ENCODE results near the gene RNF17. TPM values are rescaled to one million over a fixed set of nuclear protein-coding genes. Genes with fewer than 3 reads are reported as not detected.

RNF17 gene
- total RNA-seq, 4 donors from 2014 or later = 0.75 TPM; not detected in 3

GRCh38 chr13:24741016-24741662 is 22.8 kb upstream of the RNF17 start:
- TF ChIP-seq, protein P1, sequence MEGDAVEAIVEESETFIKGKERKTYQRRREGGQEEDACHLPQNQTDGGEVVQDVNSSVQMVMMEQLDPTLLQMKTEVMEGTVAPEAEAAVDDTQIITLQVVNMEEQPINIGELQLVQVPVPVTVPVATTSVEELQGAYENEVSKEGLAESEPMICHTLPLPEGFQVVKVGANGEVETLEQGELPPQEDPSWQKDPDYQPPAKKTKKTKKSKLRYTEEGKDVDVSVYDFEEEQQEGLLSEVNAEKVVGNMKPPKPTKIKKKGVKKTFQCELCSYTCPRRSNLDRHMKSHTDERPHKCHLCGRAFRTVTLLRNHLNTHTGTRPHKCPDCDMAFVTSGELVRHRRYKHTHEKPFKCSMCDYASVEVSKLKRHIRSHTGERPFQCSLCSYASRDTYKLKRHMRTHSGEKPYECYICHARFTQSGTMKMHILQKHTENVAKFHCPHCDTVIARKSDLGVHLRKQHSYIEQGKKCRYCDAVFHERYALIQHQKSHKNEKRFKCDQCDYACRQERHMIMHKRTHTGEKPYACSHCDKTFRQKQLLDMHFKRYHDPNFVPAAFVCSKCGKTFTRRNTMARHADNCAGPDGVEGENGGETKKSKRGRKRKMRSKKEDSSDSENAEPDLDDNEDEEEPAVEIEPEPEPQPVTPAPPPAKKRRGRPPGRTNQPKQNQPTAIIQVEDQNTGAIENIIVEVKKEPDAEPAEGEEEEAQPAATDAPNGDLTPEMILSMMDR (IDR thresholded peaks at IDR 0.05; ENCODE audit: low read depth) = no peak

DNA sequence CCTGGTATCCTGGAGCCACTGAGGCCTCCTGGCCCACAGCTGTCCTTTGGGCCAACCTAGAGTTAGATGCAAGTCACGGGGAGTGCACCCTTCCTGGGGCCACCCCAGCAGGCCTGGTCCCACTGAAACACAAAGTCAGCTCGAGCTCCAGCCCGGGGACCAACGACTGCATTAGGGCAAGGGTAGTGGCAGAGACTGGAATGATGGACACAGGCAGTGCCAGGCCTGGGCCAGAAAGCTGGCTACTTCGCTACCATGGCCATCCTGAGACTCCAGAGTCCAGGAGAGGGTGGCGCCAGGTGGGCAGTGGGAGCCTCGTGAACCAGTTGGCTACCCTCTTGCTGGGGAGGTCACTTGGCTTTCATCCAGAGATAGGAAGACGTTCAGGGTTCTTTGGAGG is 22.2 kb upstream of the RNF17 start:
- TF ChIP-seq, protein P1 (IDR thresholded peaks at IDR 0.05; ENCODE audit: low read depth) = no peak

GRCh38 chr13:24742294-24742693 is 21.7 kb upstream of the RNF17 start:
- TF ChIP-seq, protein P1 (IDR thresholded peaks at IDR 0.05; ENCODE audit: low read depth) = no peak

DNA sequence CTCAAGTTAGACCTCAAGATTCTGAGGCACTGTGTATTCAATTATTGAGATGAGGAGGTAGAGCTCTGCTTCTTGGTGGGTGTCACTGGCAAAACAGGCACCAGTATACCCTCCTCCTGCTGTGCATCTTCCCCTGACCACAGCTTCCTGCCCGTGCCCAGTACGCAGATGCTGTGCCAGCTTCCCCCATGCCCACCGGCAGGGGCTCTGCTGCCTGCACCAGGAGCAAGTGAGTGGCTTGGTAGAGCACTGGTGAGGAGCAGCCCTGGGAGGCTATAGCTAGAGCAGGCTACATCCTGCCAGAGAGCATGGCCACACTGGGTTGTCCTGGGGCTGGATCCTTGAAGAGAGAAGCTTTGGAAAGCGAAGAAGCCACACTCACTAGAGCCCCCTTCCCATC is 21.0 kb upstream of the RNF17 start:
- TF ChIP-seq, protein P1 (IDR thresholded peaks at IDR 0.05; ENCODE audit: low read depth) = no peak

GRCh38 chr13:24744247-24744646 is 19.7 kb upstream of the RNF17 start:
- TF ChIP-seq, protein P1 (IDR thresholded peaks at IDR 0.05; ENCODE audit: low read depth) = no peak

- TF ChIP-seq, protein P1 (IDR thresholded peaks at IDR 0.05; ENCODE audit: low read depth) = no peak
Observed at GRCh38 chr13:24745516-24745860, 18.5 kb upstream of the RNF17 start.

DNA sequence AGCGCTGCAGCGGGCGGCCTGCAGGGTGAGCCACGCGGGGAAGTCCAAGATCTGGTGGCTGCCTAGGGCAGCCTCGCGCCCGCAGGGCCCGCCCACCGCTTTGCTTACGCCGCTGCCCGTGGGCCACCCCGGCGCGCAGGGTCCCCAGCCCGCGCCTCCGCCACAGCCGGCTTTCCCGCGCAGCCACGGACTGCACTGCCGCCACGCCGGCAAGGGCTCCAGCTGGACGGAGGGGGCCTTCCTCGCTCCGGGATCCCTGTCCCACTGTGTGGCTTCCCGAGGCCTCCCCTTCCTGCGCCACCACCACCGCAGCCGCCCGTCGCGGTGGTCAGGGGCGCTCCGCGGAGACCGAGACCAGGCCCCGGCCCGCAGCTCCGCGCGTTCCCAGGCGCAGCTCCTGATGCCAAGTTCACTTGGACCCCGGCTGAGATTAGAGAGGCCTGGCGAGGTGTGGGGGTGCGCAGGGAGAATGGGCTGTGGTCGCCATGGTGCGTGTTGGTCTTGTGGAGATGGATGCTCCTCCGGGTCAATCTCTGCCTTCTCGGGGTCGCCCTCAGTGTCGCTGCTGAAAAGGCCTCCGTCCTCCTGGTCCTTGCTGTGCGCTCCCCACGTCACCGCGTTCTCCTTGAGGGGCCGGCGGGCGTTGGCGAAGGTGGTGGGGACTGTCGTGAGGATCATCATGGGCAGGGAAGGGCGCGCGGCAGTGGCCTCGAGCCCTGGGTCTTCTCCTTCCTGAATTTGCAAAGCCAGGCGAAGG is 17.9 kb upstream of the RNF17 start:
- TF ChIP-seq, protein P1 (IDR thresholded peaks at IDR 0.05; ENCODE audit: low read depth) = no peak

Measured in subcutaneous adipose tissue (tissue), 4 donors.